HCT116 (cell line): ENCODE measurements around the gene GPR34. TPM values are rescaled to one million over a fixed set of nuclear protein-coding genes. Genes with fewer than 3 reads are reported as not detected.

Experiments used
- ATAC-seq: fragments of 200-7000 bp; cut with Tn5 transposase; 2 replicates; pipeline ENCODE4 v1.9.1; 2020; ENCODE audit warnings: mild to moderate bottlenecking, moderate library complexity
- BruUV-seq: library from RNA; stranded (reverse); fragments of 400-500 nt; replicated peaks from 2 replicates; lab custom pipeline; 2021; lab: Mats Ljungman, UMichigan
- CTCF ChIA-PET: fragments of 300-600 bp; sonication (Branson Sonifier 250); formaldehyde crosslinking; loops from one replicate; lab custom pipeline; 2021; ENCODE audit warnings: antibody characterized with exemption; lab: Charles Lee
- POLR2A ChIA-PET: fragments of 300-600, 350-600 bp; sonication (Branson Sonifier 250); formaldehyde crosslinking; loops from one replicate; lab custom pipeline; 2021; ENCODE audit warnings: antibody characterized with exemption; lab: Charles Lee
- RAD21 ChIA-PET, 2 experiments: fragments of 300-600 bp; sonication (Branson Sonifier 250); formaldehyde crosslinking; loops; one replicate each; lab custom pipeline; 2023; ENCODE audit warnings: low total read pairs in 2 of 2; ENCODE audit not compliant: uncharacterized antibody in 2 of 2, unreplicated experiment in 2 of 2, low non-redundant PET in 1 of 2; lab: Charles Lee
- DNase-seq: peaks from one replicate; pipeline ENCODE4 v3.0.0-alpha.2; 2010; ENCODE audit warnings: low read depth, low spot score
- H2AFZ ChIP-seq: fragments of 200-600 bp; shearing (Covaris generic), sonication (generic); 2 replicates; pipeline ENCODE4 v1.6.1; 2017; ENCODE audit warnings: low read depth, mixed run types, mixed read lengths, antibody characterized with exemption, low read length; ENCODE audit not compliant: poor library complexity, severe bottlenecking
- H3K27ac ChIP-seq: 2 replicates; pipeline ENCODE4 v1.5.1; 2012; ENCODE audit warnings: low read depth, low read length
- H3K27me3 ChIP-seq: fragments of 200-600 bp; sonication (generic); 2 replicates; pipeline ENCODE4 v1.6.1; 2016; ENCODE audit warnings: mixed run types, low read length, mixed read lengths; ENCODE audit not compliant: insufficient read depth
- H3K36me3 ChIP-seq, 2 experiments: fragments of 200-500 bp in 1 of 2; fragments of 200-600 bp in 1 of 2; sonication (Bioruptor generic) in 1 of 2; sonication (generic) in 1 of 2; 2 replicates each; pipeline versions ENCODE4 v1.5.1 to v1.6.1; 2014 to 2016; ENCODE audit warnings: low read length in 2 of 2, inconsistent platforms in 1 of 2, mixed read lengths in 1 of 2, mixed run types in 1 of 2; ENCODE audit not compliant: insufficient read depth in 2 of 2, control insufficient read depth in 1 of 2
- H3K4me1 ChIP-seq, 2 experiments: fragments of 200-600 bp in 1 of 2; sonication (generic) in 1 of 2; 2 replicates each; pipeline versions ENCODE4 v1.5.1 to v1.6.1; 2012 to 2017; ENCODE audit warnings: low read length in 2 of 2, inconsistent platforms in 1 of 2, mild to moderate bottlenecking in 1 of 2, mixed read lengths in 1 of 2, mixed run types in 1 of 2, moderate library complexity in 1 of 2; ENCODE audit not compliant: insufficient read depth in 2 of 2, control insufficient read depth in 1 of 2
- H3K4me2 ChIP-seq: fragments of 200-600 bp; sonication (generic); 2 replicates; pipeline ENCODE4 v1.6.1; 2017; ENCODE audit warnings: mixed run types, low read length, mixed read lengths
- H3K4me3 ChIP-seq, 2 experiments: fragments of 200-600 bp in 1 of 2; sonication (generic) in 1 of 2; replicated peaks in 1 of 2; 2 replicates each; pipeline ENCODE4 v1.5.1; 2011 to 2016; ENCODE audit warnings: low read length in 2 of 2, control low read depth in 1 of 2, low read depth in 1 of 2, mild to moderate bottlenecking in 1 of 2, mixed read lengths in 1 of 2, mixed run types in 1 of 2
- H3K79me2 ChIP-seq: fragments of 200-600 bp; sonication (generic); 2 replicates; pipeline ENCODE4 v1.6.1; 2017; ENCODE audit warnings: mild to moderate bottlenecking, mixed run types, low read length, moderate library complexity, mixed read lengths; ENCODE audit not compliant: insufficient read depth
- H3K9ac ChIP-seq: fragments of 200-600 bp; sonication (generic); 2 replicates; pipeline ENCODE4 v1.6.1; 2016; ENCODE audit warnings: low read length, mixed read lengths
- H3K9me2 ChIP-seq: fragments of 200-600 bp; sonication (generic), shearing (Covaris generic); 2 replicates; pipeline ENCODE4 v1.6.1; 2017; ENCODE audit warnings: mixed run types, mild to moderate bottlenecking, moderate library complexity; ENCODE audit not compliant: insufficient read depth
- H3K9me3 ChIP-seq, 2 experiments: fragments of 200-500 bp in 1 of 2; fragments of 200-600 bp in 1 of 2; sonication (Bioruptor generic) in 1 of 2; sonication (generic) in 1 of 2; 2 replicates each; pipeline ENCODE4 v1.6.1; 2014 to 2017; ENCODE audit warnings: low read length in 2 of 2, mixed read lengths in 2 of 2, inconsistent platforms in 1 of 2, low read depth in 1 of 2, mild to moderate bottlenecking in 1 of 2, mixed run types in 1 of 2, moderate library complexity in 1 of 2; ENCODE audit not compliant: control insufficient read depth in 1 of 2, insufficient read depth in 1 of 2
- H4K20me1 ChIP-seq: fragments of 200-600 bp; sonication (generic), shearing (Covaris generic); 2 replicates; pipeline ENCODE4 v1.6.1; 2017; ENCODE audit warnings: mixed run types, mild to moderate bottlenecking, moderate library complexity; ENCODE audit not compliant: insufficient read depth
- CTCF ChIP-seq, 3 experiments: fragments of 200-600 bp in 1 of 3; sonication (generic) in 1 of 3; IDR thresholded peaks in 2 of 3; conservative IDR thresholded peaks in 1 of 3; 2 replicates each; pipeline ENCODE4 v1.5.1; 2012 to 2017; ENCODE audit warnings: low read depth in 2 of 3, low read length in 2 of 3, antibody characterized with exemption in 1 of 3, borderline replicate concordance in 1 of 3, control low read depth in 1 of 3, mild to moderate bottlenecking in 1 of 3, mixed read lengths in 1 of 3, mixed run types in 1 of 3, moderate library complexity in 1 of 3; ENCODE audit not compliant: insufficient read depth in 1 of 3
- EZH2phosphoT487 ChIP-seq: fragments of 200-600 bp; IDR thresholded peaks from 2 replicates; pipeline ENCODE4 v1.6.1; 2018; ENCODE audit warnings: antibody characterized with exemption, borderline replicate concordance
- FOSL1 ChIP-seq: IDR thresholded peaks from 2 replicates; pipeline ENCODE4 v1.6.1; 2012; ENCODE audit warnings: low read depth
- RAD21 ChIP-seq: IDR thresholded peaks from 2 replicates; pipeline ENCODE4 v1.6.1; 2012; ENCODE audit warnings: low read depth, mild to moderate bottlenecking
- TCF7L2 ChIP-seq: IDR thresholded peaks from 2 replicates; pipeline ENCODE4 v1.7.0; 2011; ENCODE audit warnings: borderline replicate concordance, inconsistent platforms; ENCODE audit not compliant: insufficient read depth, insufficient read length; ENCODE audit errors: extremely low read depth
- YY1 ChIP-seq: IDR thresholded peaks from 2 replicates; pipeline ENCODE4 v1.6.1; 2011; ENCODE audit warnings: low read length, low read depth, moderate library complexity, mild to moderate bottlenecking; ENCODE audit not compliant: insufficient replicate concordance; ENCODE audit errors: extremely low read depth
- intact Hi-C: fragments of 100-400 bp; cut with micrococcal nuclease; formaldehyde crosslinking; loops from 2 replicates; pipeline ENCODE4 v1.10.0; 2022
- total RNA-seq: library from RNA; stranded (reverse); gene quantifications from one replicate; pipeline ENCODE4 v1.2.1, GENCODE V29; 2021; ENCODE audit not compliant: unreplicated experiment

GPR34 gene
- total RNA-seq, 1 experiment from 2014 or later = not detected

- no peak for TF ChIP-seq CTCF (IDR thresholded peaks at IDR 0.05 in 2 of 3, conservative IDR thresholded peaks at IDR 0.05 in 1 of 3; ENCODE audit: borderline replicate concordance in 1 of 3, insufficient read depth in 1 of 3, low read depth in 2 of 3, low read length in 2 of 3)
- no peak for TF ChIP-seq FOSL1
Observed at GRCh38 chrX:41723826-41724225, 35.1 kb downstream of the GPR34 start, which contains the start of gene GPR82 (continued).

GRCh38 chrX:41728125-41728524 lies 39.4 kb downstream of the GPR34 start:
- Histone ChIP-seq H3K4me3 (no peak overlapping the region), H3K9me3 (no peaks in the 10 kb centered on the region), H4K20me1 (no peaks in the 10 kb centered on the region), H3K4me2 (no peak overlapping the region), H3K27me3 (no peaks in the 10 kb centered on the region), H2AFZ (no peak overlapping the region), H3K27ac (no peak overlapping the region), H3K4me1 (no peaks in the 10 kb centered on the region), H3K79me2 (no peaks in the 10 kb centered on the region), H3K9me2 (no peaks in the 10 kb centered on the region), H3K36me3 (no peaks in the 10 kb centered on the region), H3K9ac (no peak overlapping the region)
- no peak for ATAC-seq
- TF ChIP-seq EZH2phosphoT487 (no peak), RAD21 (no peak), YY1 (no peak), CTCF (IDR thresholded peaks at IDR 0.05 in 2 of 3, conservative IDR thresholded peaks at IDR 0.05 in 1 of 3; ENCODE audit: borderline replicate concordance in 1 of 3, insufficient read depth in 1 of 3, low read depth in 2 of 3, low read length in 2 of 3) (no peak), TCF7L2 (no peak)
- no TSS peak for BruUV-seq
- CTCF ChIA-PET = no interaction called here
- RAD21 ChIA-PET = no interaction called here
- POLR2A ChIA-PET = no interaction called here
- no peak for DNase-seq
- intact Hi-C loops = no loop called here
